Measurements from ENCODE around the gene NRG2. TPM values are rescaled to one million over a fixed set of nuclear protein-coding genes. Genes with fewer than 3 reads are reported as not detected.
A peak's percentile ranks its signal among the peaks of the same experiment; 100 is the strongest.

NRG2 gene
- total and polyA plus RNA-seq, 12 donors = 1.8 to 16.7 (median 8.4) TPM

GRCh38 chr5:140039561-140039960 lies 3.5 kb downstream of the NRG2 start:
- peaks cover 28 to 41% of the 10 kb centered on the region in 2 donors for H3K4me1 ChIP-seq (replicated peaks in 1 of 2)
- DNase-seq = peak in 5 of 7 donors; percentile 52 to 73 (median 66)
- H3K9me3 ChIP-seq (replicated peaks in 1 of 3) = no peaks in the 10 kb centered on the region
- no peaks in the 10 kb centered on the region for H3K27me3 ChIP-seq
- H3K4me3 ChIP-seq = peak overlapping the region in 1 of 4 donors; percentile 91
- TF ChIP-seq POLR2A (IDR thresholded peaks at IDR 0.05) (no peak), CTCF (IDR thresholded peaks at IDR 0.05) (no peak)
- intact Hi-C loops (cut with DNase I) = no loop called here
- H3K36me3 ChIP-seq (replicated peaks in 1 of 2) = no peaks in the 10 kb centered on the region
- H3K27ac ChIP-seq = peak overlapping the region; percentile 43 to 85 (median 79)
- WGBS, 4 donors = 18 to 21% (median 20%) methylated on average over 4 of the region's 4 CpGs

DNA sequence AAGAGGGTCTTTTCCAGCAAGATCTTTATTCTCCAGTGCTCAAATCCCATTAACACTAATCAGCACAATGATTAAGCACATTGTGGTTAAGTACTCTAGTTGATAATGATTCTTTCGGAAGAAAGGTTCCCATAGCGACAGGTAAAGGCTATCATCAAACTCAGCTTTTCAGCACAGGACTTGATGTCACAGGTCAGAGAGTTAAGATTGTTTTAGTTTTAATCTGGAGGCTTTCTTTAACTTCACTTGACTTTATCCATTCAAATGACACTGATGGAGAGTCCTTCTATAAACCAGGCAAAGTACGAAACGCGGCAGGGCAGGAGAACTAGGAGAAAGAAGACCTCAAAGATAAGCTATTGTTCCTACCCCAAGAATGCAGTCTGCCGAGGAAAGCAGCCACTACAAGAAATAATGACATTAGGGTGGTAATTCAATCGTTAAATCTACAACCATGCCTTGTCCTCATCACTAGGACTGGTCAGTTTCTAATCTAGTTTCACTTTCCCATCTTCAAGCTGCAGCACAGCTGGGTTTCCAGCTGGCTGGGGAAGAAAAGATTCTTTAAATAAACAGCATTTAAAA lies 4.6 kb downstream of the NRG2 start:
- DNase-seq = no peak
- intact Hi-C loops (cut with DNase I) = no loop called here
- H3K4me3 ChIP-seq = peak overlapping the region in 2 of 4 donors; percentile 23 to 53
- peak overlapping the region in 4 of 5 donors; percentile 43 to 85 (median 82) for H3K27ac ChIP-seq
- H3K36me3 ChIP-seq (replicated peaks in 1 of 2) = no peaks in the 10 kb centered on the region
- H3K9me3 ChIP-seq (replicated peaks in 1 of 3) = no peaks in the 10 kb centered on the region
- peaks cover 28 to 40% of the 10 kb centered on the region in 2 donors for H3K4me1 ChIP-seq (replicated peaks in 1 of 2)
- TF ChIP-seq POLR2A (IDR thresholded peaks at IDR 0.05) = no peak
- H3K27me3 ChIP-seq = no peaks in the 10 kb centered on the region
- 5 to 11% (median 7%) methylated on average over 7 of the region's 7 CpGs for WGBS, 4 donors

GRCh38 chr5:140037012-140037411 lies 6.1 kb downstream of the NRG2 start:
- TF ChIP-seq POLR2A (IDR thresholded peaks at IDR 0.05) (no peak), CTCF (IDR thresholded peaks at IDR 0.05) (no peak)
- Histone ChIP-seq H3K4me3 (no peak overlapping the region), H3K36me3 (replicated peaks in 1 of 2) (no peaks in the 10 kb centered on the region), H3K27ac (no peak overlapping the region), H3K9me3 (replicated peaks in 1 of 3) (no peaks in the 10 kb centered on the region), H3K27me3 (no peaks in the 10 kb centered on the region), H3K4me1 (replicated peaks in 1 of 2) (peaks cover 28 to 36% of the 10 kb centered on the region in 2 donors)
- intact Hi-C loops (cut with DNase I) = no loop called here
- DNase-seq = no peak
- 86 to 93% (median 90%) methylated on average over 4 of the region's 4 CpGs for WGBS, 4 donors

GRCh38 chr5:140035881-140036280 lies 7.2 kb downstream of the NRG2 start:
- Histone ChIP-seq H3K9me3 (replicated peaks in 1 of 3) (no peaks in the 10 kb centered on the region), H3K4me3 (no peak overlapping the region), H3K27me3 (no peaks in the 10 kb centered on the region), H3K4me1 (replicated peaks in 1 of 2) (peaks cover 22 to 28% of the 10 kb centered on the region in 2 donors), H3K36me3 (replicated peaks in 1 of 2) (no peaks in the 10 kb centered on the region), H3K27ac (peak overlapping the region in 1 of 5 donors; percentile 23)
- intact Hi-C loops (cut with DNase I) = no loop called here
- TF ChIP-seq POLR2A (IDR thresholded peaks at IDR 0.05) (no peak), CTCF (IDR thresholded peaks at IDR 0.05) (no peak)
- 70 to 79% (median 75%) methylated on average over 2 of the region's 2 CpGs for WGBS, 4 donors
- no peak for DNase-seq

Measured in adrenal gland (tissue), 12 donors.